Measurements from ENCODE around the gene TMEM119.
A peak's percentile ranks its signal among the peaks of the same experiment; 100 is the strongest.

TMEM119 gene

DNA sequence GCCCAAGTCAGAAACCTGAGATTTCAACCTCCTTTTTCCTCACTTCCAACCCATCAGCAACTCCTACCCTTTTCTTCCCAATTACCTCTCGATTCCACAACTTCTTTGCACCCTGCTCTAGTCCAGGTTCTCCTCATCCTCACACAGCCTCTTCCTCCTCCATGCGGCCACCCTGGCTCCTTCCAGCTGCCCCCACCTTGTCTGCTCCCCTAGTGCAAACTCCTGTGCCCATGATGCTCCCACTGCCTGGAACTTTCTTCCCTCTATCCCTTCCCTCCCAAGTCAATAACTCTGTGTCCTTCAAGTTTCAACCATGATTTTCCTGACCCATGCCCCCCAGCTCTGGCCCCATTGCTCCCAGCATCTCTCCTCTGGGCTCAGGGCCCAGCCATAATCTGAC, 18.5 kb upstream of the TMEM119 start:
- DNase-seq (ENCODE audit: low spot score), result no peak

DNA sequence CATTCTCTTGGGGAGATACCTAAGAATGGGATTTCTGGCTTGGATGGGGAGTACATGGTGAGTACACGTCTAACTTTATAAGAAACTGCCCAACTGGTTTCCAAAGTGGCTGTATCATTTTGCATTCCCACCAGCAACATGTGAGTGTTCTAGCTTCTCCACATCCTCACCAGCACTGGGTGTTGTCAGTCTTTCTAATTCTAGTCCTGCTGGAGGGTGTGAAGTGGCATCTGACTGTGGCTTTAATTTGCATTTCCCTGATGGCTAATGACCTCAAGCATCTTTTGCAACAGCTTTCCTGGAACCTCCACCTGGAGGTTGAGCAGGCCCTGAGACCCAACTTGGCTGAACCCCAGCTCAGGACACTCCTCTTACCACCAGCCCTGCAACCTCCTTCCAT, 18.0 kb upstream of the TMEM119 start:
- DNase-seq (ENCODE audit: low spot score), result no peak

DNA sequence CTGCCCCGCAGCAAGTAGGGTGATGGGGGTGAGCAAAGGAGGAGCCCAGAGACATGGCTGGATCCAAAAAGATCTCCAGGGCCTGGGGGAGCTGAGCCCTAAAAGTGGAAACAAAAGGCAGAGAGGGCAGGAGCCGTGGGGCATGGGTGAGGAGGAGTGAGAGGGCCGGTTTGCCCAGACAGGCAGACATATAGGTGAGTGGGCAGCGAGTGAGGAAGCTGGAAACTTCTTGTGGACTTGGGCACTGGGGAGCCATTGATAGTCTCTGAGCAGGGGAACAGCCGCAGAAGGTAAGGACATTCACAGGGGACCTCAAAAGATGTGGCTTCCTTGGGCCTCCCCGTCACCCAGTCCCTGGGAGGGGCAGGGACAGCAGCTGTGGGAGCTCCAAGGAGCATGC, 16.8 kb upstream of the TMEM119 start:
- no peak for DNase-seq (ENCODE audit: low spot score)

DNA sequence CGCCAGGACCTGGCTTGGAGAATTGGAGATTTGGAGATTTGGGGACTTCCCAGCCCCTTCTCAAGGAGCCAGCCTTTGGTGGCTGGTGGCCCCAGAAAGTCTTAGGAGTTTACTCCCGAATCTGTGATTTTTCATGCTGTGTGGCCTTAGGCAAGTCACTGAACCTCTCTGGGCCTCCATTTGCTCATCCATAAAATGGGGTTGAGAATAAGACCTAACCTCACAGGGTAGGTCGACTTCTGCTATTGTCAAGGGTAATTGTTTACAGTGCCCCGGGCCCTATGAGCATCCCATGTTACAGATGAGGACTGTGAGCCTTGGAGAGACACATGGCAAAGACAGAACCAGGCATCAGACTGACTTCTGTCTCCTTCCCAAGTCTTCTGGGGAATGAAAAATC, 16.2 kb upstream of the TMEM119 start:
- no peak for DNase-seq (ENCODE audit: low spot score)

DNA sequence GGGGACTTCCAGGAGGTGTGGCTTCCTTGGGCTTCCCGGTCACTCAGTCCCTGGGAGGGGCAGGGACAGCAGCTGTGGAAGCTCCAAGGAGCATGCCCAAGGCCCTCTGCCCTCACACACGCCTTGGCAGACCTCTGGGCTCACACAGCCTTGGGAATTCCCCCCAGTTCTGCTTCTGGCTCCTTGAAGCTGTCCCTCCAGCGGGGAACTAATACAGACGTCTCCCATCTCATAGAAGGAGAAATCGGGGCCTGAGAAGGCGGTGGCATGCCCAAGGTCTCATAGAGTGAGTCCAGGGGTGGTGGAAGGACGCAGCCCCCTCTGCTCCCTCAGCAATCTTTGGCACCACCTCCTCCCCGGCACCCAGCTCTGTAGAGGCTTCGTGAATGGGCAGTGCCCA, 15.7 kb upstream of the TMEM119 start:
- no peak for DNase-seq (ENCODE audit: low spot score)

DNA sequence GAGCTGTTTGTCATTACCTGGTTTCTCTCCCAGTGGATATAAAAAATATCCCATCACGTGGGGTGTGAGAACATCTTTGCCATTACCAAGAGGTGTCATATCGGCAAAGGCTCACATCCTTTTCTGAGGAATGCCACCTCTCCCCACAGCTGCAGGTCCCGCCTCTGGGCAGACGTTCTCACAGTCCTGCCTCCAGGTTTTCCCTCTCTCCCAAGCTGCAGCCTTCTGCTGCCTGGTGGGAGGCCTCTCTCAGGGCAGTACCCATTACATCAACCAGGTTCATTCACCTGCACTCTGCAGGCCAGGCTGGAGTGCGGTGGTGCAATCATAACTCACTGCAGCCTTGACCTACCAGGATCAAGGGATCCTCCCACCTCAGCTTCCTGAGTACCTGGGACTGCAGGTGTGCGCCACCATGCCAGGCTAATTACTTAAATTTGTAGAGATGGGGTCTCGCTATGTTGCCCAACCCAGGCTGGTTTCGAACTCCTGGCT, 15.0 kb upstream of the TMEM119 start:
- no peak for DNase-seq (ENCODE audit: low spot score)

DNA sequence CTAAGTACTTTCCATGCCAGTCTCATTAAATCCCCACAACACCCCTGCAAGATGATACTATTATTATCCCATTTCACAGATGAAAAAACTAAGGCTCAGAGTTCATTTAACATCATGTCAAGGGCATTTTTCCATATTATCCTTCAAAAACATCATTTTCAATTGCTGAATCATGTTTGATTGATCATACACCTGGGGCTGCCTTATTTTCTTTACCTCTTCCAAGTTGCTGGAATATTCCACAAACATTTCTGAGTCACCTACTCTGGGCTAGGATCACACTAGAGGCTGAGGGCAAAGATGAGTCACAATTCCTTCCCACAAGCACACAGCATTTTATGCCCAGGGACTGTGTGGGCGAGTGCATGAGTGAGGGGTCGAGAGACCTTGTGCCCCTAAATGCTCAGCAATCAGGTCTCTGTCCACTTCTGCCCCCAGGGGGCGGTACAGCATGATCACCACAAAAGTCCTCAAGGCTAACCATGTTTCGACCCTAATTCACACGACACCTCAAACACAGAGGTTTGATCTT, 14.1 kb upstream of the TMEM119 start:
- peak; percentile 67 for DNase-seq (ENCODE audit: low spot score)

DNA sequence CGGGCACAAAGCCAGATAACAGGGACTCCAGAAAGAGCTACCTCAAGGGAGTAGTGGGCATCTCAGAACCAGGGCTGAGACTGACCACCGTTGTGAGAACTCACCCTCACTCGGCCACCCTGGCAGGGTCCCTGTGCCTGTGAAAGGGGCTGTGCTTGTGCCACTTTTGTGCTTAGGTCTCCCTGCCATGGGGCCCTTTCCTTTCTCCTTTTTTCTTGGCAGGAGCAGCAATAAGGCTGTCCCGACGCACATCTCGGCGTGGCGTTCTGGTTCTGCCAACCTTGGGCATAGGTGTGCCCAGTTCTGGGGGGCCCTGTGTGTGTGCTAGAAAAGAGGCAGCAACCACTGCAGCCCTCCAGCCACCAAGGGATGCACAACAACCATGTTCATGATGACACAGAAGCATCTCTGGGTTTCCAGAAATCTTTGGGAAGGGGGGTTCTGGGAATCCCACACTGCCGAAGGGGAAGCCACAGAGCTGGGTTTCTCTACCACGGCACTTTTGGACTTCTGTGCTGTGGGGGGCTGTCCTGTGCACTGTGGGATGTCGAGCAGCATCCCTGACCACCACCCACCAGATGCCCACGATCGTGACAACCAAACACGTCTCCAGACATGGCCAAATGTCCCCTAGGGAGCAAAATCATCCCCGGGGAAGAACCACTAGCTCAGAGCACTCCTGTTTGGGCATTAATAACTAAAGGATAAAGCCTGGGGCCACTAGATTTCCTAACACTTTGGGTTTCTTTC, 13.1 kb upstream of the TMEM119 start:
- no peak for DNase-seq (ENCODE audit: low spot score)

DNA sequence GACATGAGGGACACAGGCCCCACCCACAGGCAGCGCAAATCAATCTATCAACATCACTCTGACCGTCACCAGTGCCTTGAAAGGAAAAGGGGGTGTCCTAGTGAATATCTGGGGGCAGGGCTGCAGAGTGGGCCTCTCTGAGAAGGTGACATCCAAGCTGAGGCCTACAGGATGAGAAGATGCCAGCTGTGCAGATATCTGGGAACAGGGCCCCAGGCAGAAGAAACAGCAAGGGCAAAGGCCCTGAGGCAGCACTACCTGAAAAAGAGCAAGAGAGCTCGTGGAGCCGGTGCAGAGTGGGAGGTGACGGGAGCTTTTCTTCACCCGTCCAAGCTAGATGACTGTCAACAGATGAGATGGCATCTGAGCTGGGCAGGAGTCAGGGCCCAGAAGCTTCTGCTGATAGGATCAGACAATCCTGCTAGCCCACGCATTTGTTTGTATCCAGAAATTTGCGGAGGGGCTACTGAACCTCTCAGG, 12.5 kb upstream of the TMEM119 start:
- DNase-seq (ENCODE audit: low spot score), result no peak

DNA sequence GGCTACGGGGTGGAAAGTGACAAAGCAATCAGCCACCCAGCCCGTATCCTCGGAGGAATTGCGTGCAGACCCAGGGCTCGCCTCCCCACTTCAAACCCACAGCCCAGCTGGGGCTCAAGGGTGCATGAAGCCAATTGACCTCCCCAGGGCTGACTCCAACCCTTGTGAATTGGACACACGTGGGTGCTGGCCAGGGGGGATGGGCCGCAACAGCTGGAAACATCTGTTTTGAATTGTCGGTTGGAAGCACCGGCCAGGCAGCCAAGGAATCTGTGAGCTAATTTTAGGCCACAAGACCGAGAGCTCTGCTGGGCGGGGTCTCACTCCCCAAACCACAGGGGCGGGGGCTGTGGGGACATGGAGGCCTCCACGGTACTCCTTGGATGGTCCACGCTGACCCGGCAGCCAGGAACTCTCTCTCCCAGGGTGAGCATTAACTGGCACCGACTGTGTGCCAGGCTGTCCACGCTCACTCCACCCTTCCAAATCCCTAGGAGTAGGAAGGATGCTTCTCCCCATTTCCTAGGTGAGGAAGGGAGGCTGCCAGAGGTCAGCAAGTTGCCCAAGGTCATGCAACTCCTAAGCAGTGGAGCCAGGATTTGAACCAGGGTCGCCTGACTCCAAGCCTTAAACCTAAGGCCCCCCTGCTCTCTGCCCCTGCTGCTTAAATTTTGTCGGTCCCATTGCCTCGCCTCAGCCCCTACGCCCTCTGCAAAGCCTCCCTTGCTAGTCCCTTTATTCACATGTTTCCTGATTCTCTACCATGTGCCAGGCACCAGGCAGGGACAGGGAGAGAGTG, 11.9 kb upstream of the TMEM119 start:
- no peak for DNase-seq (ENCODE audit: low spot score)

DNA sequence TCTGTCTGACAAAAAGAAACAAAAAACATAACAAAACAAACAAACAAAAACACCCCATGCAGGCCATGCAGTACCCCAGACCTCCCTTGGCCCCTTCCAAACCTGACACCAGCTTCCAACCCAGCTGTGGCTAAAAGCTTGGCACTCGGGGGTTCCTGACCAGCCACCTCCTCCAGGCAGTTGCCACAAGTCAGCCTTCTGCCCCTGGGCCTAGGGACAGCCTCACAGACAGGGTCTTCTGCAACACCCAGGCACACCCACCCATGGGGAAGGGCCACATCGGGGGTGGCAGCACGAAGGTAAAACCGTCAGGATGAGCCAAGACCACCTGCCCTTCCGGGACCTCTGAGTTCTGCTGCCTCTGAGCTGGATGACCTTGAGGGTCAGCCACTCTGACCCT, 10.7 kb upstream of the TMEM119 start:
- DNase-seq (ENCODE audit: low spot score), result no peak

DNA sequence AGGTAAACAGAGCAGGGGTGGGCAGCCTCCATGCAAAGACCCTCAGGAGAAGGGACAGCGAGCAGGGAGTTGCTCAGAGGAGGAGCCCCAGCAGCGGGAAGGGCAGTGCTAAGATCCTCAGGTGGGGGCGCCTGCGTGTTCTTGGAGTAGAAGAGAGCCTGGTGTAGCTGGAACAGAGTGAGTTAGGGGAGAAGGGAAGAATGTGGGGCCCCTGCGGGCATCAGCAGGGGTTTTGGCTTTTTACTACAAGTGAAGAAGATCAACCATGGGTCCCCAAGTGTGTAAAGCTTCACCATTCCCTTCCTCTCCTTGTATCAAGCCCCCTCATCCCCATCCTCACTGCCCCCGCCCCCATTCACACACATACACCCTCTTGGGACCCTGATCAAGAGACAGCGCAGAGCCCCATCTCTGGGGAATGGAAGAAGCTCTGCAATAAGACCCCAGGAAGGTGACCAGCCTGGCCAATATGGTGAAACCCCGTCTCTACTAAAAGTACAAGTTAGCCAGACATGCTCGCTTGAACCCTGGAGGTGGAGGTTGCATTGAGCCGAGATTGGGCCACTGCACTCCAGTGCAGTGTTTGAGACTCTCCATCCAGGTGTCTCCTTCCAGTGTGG, 10.2 kb upstream of the TMEM119 start:
- DNase-seq (ENCODE audit: low spot score), result no peak

DNA sequence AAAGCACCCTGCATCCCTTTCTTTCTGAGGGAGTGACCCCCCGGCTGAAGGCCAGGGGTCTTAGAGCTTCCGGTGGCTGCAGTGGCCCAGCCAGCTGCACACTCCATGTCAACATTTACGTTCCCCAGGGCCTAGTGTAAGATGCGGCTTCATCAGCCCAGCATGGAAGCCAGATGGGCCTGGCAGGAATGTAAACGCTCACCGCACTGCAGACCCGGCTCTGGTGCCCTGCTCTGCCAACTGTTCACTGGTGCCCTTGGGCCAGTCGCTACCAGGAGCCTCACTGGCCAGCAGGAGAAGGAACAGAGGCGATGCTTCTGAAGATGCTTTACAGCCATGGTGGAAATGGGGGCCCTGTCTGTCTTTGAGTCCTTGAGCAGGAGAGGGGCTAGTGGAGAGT, 8.6 kb upstream of the TMEM119 start:
- DNase-seq (ENCODE audit: low spot score), result no peak

DNA sequence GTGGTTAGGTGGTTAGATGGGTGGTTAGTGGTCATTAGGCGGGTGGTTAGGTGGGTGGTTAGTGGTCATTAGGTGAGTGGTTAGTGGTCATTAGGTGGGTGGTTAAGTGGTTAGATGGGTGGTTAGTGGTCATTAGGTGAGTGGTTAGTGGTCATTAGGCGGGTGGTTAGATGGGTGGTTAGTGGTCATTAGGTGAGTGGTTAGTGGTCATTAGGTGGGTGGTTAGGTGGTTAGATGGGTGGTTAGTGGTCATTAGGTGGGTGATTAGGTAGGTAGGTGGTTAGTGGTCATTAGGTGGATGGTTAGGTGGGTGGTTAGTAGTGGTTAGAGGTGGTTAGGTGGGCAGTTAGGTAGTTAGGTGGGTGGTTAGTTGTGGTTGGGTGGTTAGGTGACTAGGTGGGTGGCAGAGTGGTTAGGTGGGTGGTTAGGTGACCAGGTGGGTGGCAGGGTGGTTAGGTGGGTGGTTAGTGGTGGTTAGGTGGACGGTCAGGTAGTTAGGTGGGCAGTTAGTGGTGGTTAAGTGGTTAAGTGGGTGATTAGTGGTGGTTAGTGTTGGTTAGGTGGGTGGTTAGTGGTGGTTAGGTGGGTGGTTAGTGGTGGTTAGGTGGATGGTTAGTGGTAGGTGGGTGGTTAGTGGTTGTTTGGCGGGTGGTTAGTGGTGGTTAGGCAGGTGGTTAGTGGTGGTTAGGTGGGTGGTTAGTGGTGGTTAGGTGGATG, 8.0 kb upstream of the TMEM119 start:
- DNase-seq (ENCODE audit: low spot score), result no peak

DNA sequence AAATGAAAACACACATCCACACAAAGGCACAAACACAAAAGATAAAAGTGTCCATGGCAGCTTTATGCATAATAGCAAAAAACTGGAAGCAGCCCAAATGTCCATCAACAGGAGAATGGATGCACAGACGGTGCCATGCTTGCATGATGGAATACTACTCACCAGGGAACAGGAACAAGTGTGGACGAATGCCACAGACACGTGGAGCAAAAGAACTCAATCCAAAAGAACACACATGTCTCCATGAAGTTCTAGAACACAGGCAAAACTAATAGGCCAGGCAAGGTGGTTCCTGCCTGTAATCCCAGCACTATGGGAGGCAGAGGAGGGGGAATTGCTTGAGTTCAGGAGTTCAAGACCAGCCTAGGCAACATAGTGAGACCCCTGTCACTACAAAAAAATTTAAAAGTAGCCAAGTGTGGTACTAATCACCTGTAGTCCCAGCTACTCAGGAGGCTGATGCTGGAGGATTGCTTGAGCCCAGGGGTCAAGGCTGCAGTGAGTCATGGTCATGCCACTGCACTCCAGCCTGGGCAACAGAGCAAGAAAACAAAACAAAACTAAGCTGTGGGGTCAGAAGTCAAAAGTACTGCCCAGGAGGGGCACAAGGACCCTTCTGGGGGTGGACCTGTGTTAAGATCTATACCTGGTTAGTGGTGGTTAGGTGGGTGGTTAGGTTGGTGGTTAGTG, 7.3 kb upstream of the TMEM119 start:
- DNase-seq (ENCODE audit: low spot score), result no peak

DNA sequence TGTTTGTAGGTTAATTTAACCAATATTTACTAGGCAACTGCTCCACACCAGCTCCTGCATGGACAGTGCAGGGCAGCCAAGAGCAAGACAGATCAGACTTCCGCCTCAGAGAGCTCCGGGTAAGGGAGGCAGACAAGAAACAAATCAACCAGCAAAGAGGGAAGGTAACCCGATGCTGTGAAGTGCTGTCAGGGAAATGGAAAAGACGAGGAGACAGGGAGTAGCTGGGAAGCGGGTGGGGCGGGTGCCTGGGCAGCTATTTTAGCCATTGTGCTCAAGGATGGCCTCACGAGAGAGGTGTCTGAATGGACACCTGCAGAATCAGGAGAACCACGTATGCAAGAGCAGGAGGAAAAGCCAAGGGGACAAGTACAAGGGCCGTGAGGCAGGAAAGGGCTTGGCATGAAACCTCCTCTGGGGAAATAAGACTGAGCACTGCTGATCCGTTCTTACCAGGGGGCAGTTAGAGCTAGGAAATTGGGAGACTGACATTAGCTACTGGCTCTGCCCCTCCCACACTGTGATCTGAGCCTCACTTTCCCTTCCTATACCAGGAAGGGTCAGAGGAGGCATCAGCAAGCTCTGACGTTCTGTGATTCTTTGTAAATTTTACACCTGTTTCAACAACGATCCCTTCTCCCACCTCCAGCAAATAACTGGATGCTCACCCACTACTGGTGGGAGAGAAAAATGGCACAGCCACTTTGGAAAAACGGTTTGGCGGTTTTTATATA, 6.5 kb upstream of the TMEM119 start:
- DNase-seq (ENCODE audit: low spot score), result no peak

DNA sequence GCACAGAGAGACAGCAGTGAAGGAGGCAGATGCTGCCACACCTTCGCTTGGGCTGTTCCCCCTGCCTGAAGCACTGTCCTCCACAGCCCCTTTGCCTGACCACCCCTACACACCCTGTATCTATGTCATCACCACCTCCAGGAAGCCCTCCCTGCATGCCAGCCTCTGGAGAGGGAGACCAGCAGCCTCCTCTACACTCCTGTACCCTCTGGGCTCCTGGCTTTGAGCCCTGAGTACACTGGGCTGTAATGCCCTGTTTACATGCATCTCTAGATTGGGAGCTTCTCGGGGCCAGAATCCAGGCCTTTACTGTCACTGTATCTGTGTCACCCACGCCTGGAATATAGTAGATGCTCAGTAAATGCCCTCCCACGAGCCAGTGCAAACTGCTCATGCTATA, 5.9 kb upstream of the TMEM119 start:
- DNase-seq (ENCODE audit: low spot score), result no peak

DNA sequence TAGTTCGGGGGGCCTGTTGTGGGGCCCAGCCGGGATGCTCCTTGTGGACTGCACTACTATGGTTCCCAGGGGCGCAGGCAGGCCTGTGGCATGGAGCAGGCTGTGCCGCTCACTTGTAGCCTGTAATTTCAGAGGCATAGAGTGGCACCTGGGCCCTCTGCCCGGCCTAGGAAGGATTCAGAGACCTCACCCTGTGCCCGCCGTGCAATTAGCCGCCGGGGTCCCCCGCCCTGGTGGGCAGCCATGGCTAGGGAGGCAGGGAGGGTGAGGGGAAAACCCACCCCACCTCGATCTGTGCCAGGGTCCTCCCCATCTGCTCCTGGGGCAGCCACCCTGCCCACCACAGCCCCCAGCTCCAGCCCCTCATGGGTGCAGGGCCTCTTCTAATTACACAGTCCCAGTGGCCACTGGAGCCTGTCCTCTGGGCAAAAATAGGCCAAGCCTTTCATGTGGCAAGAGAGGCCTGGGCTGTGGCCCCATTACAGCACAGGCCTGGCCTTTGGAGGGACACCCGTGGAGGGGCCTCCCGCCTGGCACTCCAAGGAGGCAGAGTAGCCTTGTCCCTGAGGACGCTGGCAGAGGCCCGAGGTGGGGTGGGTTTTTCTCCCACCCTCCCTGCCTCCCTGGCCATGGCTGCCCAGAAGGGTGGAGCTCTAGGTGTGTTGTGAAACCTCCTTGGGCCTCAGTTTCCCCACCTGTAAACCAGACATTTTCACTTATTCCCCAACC, 5.3 kb upstream of the TMEM119 start:
- DNase-seq (ENCODE audit: low spot score), result no peak

DNA sequence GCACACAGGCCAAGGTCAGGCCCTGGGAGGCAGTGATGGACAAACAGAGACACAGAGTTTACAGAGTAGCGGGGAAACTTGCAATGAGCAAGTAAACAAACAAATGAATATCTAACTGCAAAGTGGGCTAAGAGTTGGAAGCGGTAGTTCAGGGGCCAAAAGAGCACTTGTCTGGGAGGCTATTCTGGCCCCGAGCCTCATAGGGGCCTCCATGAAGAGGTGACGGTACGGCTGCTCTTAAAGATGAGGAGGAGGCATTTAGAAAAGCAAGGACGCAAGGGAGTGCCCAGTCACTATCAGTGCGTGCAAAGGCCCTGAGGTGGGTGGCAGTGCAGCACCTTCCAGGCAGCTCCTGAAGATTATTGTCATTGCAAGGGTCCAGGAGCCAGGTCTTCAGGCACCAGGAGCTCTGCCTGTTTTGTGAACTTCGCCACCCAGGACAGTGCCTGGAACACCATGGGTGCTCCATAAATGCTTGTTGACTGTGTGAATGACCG, 4.4 kb upstream of the TMEM119 start:
- DNase-seq (ENCODE audit: low spot score), result no peak

DNA sequence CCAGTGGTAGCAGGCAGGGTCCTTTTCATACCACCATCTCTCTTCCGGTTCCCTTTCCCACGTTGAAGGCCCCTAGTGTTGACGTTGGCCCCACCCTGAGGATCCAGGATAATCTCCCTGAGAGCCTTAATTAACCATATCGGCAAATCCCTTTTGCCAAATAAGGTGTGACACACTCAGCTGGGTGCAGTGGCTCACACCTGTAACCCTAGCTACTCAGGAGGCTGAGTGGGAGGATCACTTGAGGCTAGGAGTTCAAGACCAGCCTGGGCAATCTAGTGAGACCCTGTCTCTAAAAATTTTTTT, 2.8 kb upstream of the TMEM119 start:
- no peak for DNase-seq (ENCODE audit: low spot score)
